ENCODE measurements around the gene GRM7.
"Not testable (repeated sequence)": the region's sequence is repeated elsewhere in the genome, so short reads cannot be mapped to it uniquely, and the experiment has no call there.

The GRM7 gene

GRCh38 chr3:6915898-6916297 is 55.0 kb downstream of the GRM7 start:
- Histone ChIP-seq H3K36me3 (ENCODE audit: control insufficient read depth in 4 of 4, insufficient read depth in 4 of 4, low read length in 3 of 4) (no peaks in the 10 kb centered on the region), H3K27ac (ENCODE audit: insufficient read depth in 1 of 2, low read depth in 1 of 2, low read length in 2 of 2, poor library complexity in 1 of 2, severe bottlenecking in 2 of 2) (no peak overlapping the region), H3K4me1 (ENCODE audit: control extremely low read depth in 1 of 4, control insufficient read depth in 4 of 4, insufficient read depth in 4 of 4, low read length in 3 of 4) (no peaks in the 10 kb centered on the region), H3K4me3 (ENCODE audit: control insufficient read depth in 1 of 7, extremely low read depth in 1 of 7, insufficient read depth in 4 of 7, low read depth in 2 of 7, low read length in 6 of 7) (no peak overlapping the region), H3K27me3 (replicated peaks in 2 of 5; ENCODE audit: control insufficient read depth in 4 of 5, insufficient read depth in 5 of 5, low read length in 4 of 5) (no peaks in the 10 kb centered on the region), H3K9me3 (ENCODE audit: control extremely low read depth in 1 of 5, control insufficient read depth in 4 of 5, insufficient read depth in 2 of 5, low read depth in 1 of 5, low read length in 4 of 5) (no peaks in the 10 kb centered on the region)
- no CpG with 5 or more reads among the region's 1 CpG for WGBS (ENCODE audit: insufficient coverage)
- ChIA-PET POLR2A (no interaction called here), CTCF (no interaction called here)
- DNase-seq: no peak

GRCh38 chr3:6921066-6921465 is 60.2 kb downstream of the GRM7 start:
- DNase-seq: no peak
- no peak overlapping the region for H3K4me3 ChIP-seq (ENCODE audit: control insufficient read depth in 1 of 7, extremely low read depth in 1 of 7, insufficient read depth in 4 of 7, low read depth in 2 of 7, low read length in 6 of 7)
- POLR2A ChIA-PET: no interaction called here
- no peak overlapping the region for H3K27ac ChIP-seq (ENCODE audit: insufficient read depth in 1 of 2, low read depth in 1 of 2, low read length in 2 of 2, poor library complexity in 1 of 2, severe bottlenecking in 2 of 2)
- no peaks in the 10 kb centered on the region for H3K9me3 ChIP-seq (ENCODE audit: control extremely low read depth in 1 of 5, control insufficient read depth in 4 of 5, insufficient read depth in 2 of 5, low read depth in 1 of 5, low read length in 4 of 5)
- H3K4me1 ChIP-seq (ENCODE audit: control extremely low read depth in 1 of 4, control insufficient read depth in 4 of 4, insufficient read depth in 4 of 4, low read length in 3 of 4): no peaks in the 10 kb centered on the region
- CTCF ChIA-PET: interaction anchor here (0.5 kb wide), 1 partner anchor 98 kb away, joined by 3 read pairs; no protein-coding TSS in a partner anchor
- H3K36me3 ChIP-seq (ENCODE audit: control insufficient read depth in 4 of 4, insufficient read depth in 4 of 4, low read length in 3 of 4): no peaks in the 10 kb centered on the region
- no peaks in the 10 kb centered on the region for H3K27me3 ChIP-seq (replicated peaks in 2 of 5; ENCODE audit: control insufficient read depth in 4 of 5, insufficient read depth in 5 of 5, low read length in 4 of 5)
- 97% methylated on average over 8 of the region's 8 CpGs for WGBS (ENCODE audit: insufficient coverage)

GRCh38 chr3:6921876-6922275 is 61.0 kb downstream of the GRM7 start:
- H3K36me3 ChIP-seq (ENCODE audit: control insufficient read depth in 4 of 4, insufficient read depth in 4 of 4, low read length in 3 of 4): no peaks in the 10 kb centered on the region
- no peaks in the 10 kb centered on the region for H3K27me3 ChIP-seq (replicated peaks in 2 of 5; ENCODE audit: control insufficient read depth in 4 of 5, insufficient read depth in 5 of 5, low read length in 4 of 5)
- DNase-seq: no peak
- ChIA-PET CTCF (no interaction called here), POLR2A (no interaction called here)
- no peak overlapping the region for H3K27ac ChIP-seq (ENCODE audit: insufficient read depth in 1 of 2, low read depth in 1 of 2, low read length in 2 of 2, poor library complexity in 1 of 2, severe bottlenecking in 2 of 2)
- H3K4me1 ChIP-seq (ENCODE audit: control extremely low read depth in 1 of 4, control insufficient read depth in 4 of 4, insufficient read depth in 4 of 4, low read length in 3 of 4): no peaks in the 10 kb centered on the region
- no peak overlapping the region for H3K4me3 ChIP-seq (ENCODE audit: control insufficient read depth in 1 of 7, extremely low read depth in 1 of 7, insufficient read depth in 4 of 7, low read depth in 2 of 7, low read length in 6 of 7)
- no peaks in the 10 kb centered on the region for H3K9me3 ChIP-seq (ENCODE audit: control extremely low read depth in 1 of 5, control insufficient read depth in 4 of 5, insufficient read depth in 2 of 5, low read depth in 1 of 5, low read length in 4 of 5)
- WGBS (ENCODE audit: insufficient coverage): 91% methylated on average over 8 of the region's 8 CpGs

- Histone ChIP-seq H3K27me3 (replicated peaks in 2 of 5; ENCODE audit: control insufficient read depth in 4 of 5, insufficient read depth in 5 of 5, low read length in 4 of 5) (no peaks in the 10 kb centered on the region), H3K9me3 (ENCODE audit: control extremely low read depth in 1 of 5, control insufficient read depth in 4 of 5, insufficient read depth in 2 of 5, low read depth in 1 of 5, low read length in 4 of 5) (no peaks in the 10 kb centered on the region), H3K4me1 (ENCODE audit: control extremely low read depth in 1 of 4, control insufficient read depth in 4 of 4, insufficient read depth in 4 of 4, low read length in 3 of 4) (no peaks in the 10 kb centered on the region), H3K36me3 (ENCODE audit: control insufficient read depth in 4 of 4, insufficient read depth in 4 of 4, low read length in 3 of 4) (no peaks in the 10 kb centered on the region), H3K27ac (ENCODE audit: insufficient read depth in 1 of 2, low read depth in 1 of 2, low read length in 2 of 2, poor library complexity in 1 of 2, severe bottlenecking in 2 of 2) (no peak overlapping the region), H3K4me3 (ENCODE audit: control insufficient read depth in 1 of 7, extremely low read depth in 1 of 7, insufficient read depth in 4 of 7, low read depth in 2 of 7, low read length in 6 of 7) (no peak overlapping the region)
- no peak for DNase-seq
- CTCF ChIA-PET: no interaction called here
- POLR2A ChIA-PET: no interaction called here
- 100% methylated on average over 1 of the region's 2 CpGs for WGBS (ENCODE audit: insufficient coverage)
Observed at GRCh38 chr3:6928064-6928463, 67.1 kb downstream of the GRM7 start.

GRCh38 chr3:6929918-6930317 is 69.0 kb downstream of the GRM7 start:
- no CpG with 5 or more reads among the region's 2 CpGs for WGBS (ENCODE audit: insufficient coverage)
- POLR2A ChIA-PET: no interaction called here
- H3K36me3 ChIP-seq (ENCODE audit: control insufficient read depth in 4 of 4, insufficient read depth in 4 of 4, low read length in 3 of 4): no peaks in the 10 kb centered on the region
- H3K9me3 ChIP-seq (ENCODE audit: control extremely low read depth in 1 of 5, control insufficient read depth in 4 of 5, insufficient read depth in 2 of 5, low read depth in 1 of 5, low read length in 4 of 5): no peaks in the 10 kb centered on the region
- H3K4me3 ChIP-seq (ENCODE audit: control insufficient read depth in 1 of 7, extremely low read depth in 1 of 7, insufficient read depth in 4 of 7, low read depth in 2 of 7, low read length in 6 of 7): no peak overlapping the region
- H3K4me1 ChIP-seq (ENCODE audit: control extremely low read depth in 1 of 4, control insufficient read depth in 4 of 4, insufficient read depth in 4 of 4, low read length in 3 of 4): no peaks in the 10 kb centered on the region
- no peaks in the 10 kb centered on the region for H3K27me3 ChIP-seq (replicated peaks in 2 of 5; ENCODE audit: control insufficient read depth in 4 of 5, insufficient read depth in 5 of 5, low read length in 4 of 5)
- H3K27ac ChIP-seq (ENCODE audit: insufficient read depth in 1 of 2, low read depth in 1 of 2, low read length in 2 of 2, poor library complexity in 1 of 2, severe bottlenecking in 2 of 2): no peak overlapping the region
- CTCF ChIA-PET: no interaction called here
- no peak for DNase-seq

- H3K9me3 ChIP-seq (ENCODE audit: control extremely low read depth in 1 of 5, control insufficient read depth in 4 of 5, insufficient read depth in 2 of 5, low read depth in 1 of 5, low read length in 4 of 5); H3K36me3 ChIP-seq (ENCODE audit: control insufficient read depth in 4 of 4, insufficient read depth in 4 of 4, low read length in 3 of 4); H3K4me3 ChIP-seq (ENCODE audit: control insufficient read depth in 1 of 7, extremely low read depth in 1 of 7, insufficient read depth in 4 of 7, low read depth in 2 of 7, low read length in 6 of 7); H3K27me3 ChIP-seq (replicated peaks in 2 of 5; ENCODE audit: control insufficient read depth in 4 of 5, insufficient read depth in 5 of 5, low read length in 4 of 5); H3K4me1 ChIP-seq (ENCODE audit: control extremely low read depth in 1 of 4, control insufficient read depth in 4 of 4, insufficient read depth in 4 of 4, low read length in 3 of 4); CTCF ChIA-PET; DNase-seq; POLR2A ChIA-PET; H3K27ac ChIP-seq (ENCODE audit: insufficient read depth in 1 of 2, low read depth in 1 of 2, low read length in 2 of 2, poor library complexity in 1 of 2, severe bottlenecking in 2 of 2): not testable (repeated sequence)
- WGBS (ENCODE audit: insufficient coverage): 100% methylated on average over 1 of the region's 2 CpGs
Observed at GRCh38 chr3:6935418-6935817, 74.5 kb downstream of the GRM7 start.

- H3K27me3 ChIP-seq (replicated peaks in 2 of 5; ENCODE audit: control insufficient read depth in 4 of 5, insufficient read depth in 5 of 5, low read length in 4 of 5): no peaks in the 10 kb centered on the region
- 100% methylated on average over 2 of the region's 2 CpGs for WGBS (ENCODE audit: insufficient coverage)
- H3K4me3 ChIP-seq (ENCODE audit: control insufficient read depth in 1 of 7, extremely low read depth in 1 of 7, insufficient read depth in 4 of 7, low read depth in 2 of 7, low read length in 6 of 7): no peak overlapping the region
- DNase-seq: no peak
- no peaks in the 10 kb centered on the region for H3K36me3 ChIP-seq (ENCODE audit: control insufficient read depth in 4 of 4, insufficient read depth in 4 of 4, low read length in 3 of 4)
- no peak overlapping the region for H3K27ac ChIP-seq (ENCODE audit: insufficient read depth in 1 of 2, low read depth in 1 of 2, low read length in 2 of 2, poor library complexity in 1 of 2, severe bottlenecking in 2 of 2)
- ChIA-PET POLR2A (no interaction called here), CTCF (no interaction called here)
- no peaks in the 10 kb centered on the region for H3K4me1 ChIP-seq (ENCODE audit: control extremely low read depth in 1 of 4, control insufficient read depth in 4 of 4, insufficient read depth in 4 of 4, low read length in 3 of 4)
- H3K9me3 ChIP-seq (ENCODE audit: control extremely low read depth in 1 of 5, control insufficient read depth in 4 of 5, insufficient read depth in 2 of 5, low read depth in 1 of 5, low read length in 4 of 5): no peaks in the 10 kb centered on the region
Observed at GRCh38 chr3:6935970-6936369, 75.1 kb downstream of the GRM7 start.

- H3K27ac ChIP-seq (ENCODE audit: insufficient read depth in 1 of 2, low read depth in 1 of 2, low read length in 2 of 2, poor library complexity in 1 of 2, severe bottlenecking in 2 of 2): no peak overlapping the region
- H3K9me3 ChIP-seq (ENCODE audit: control extremely low read depth in 1 of 5, control insufficient read depth in 4 of 5, insufficient read depth in 2 of 5, low read depth in 1 of 5, low read length in 4 of 5): no peaks in the 10 kb centered on the region
- no peaks in the 10 kb centered on the region for H3K36me3 ChIP-seq (ENCODE audit: control insufficient read depth in 4 of 4, insufficient read depth in 4 of 4, low read length in 3 of 4)
- no peaks in the 10 kb centered on the region for H3K4me1 ChIP-seq (ENCODE audit: control extremely low read depth in 1 of 4, control insufficient read depth in 4 of 4, insufficient read depth in 4 of 4, low read length in 3 of 4)
- H3K27me3 ChIP-seq (replicated peaks in 2 of 5; ENCODE audit: control insufficient read depth in 4 of 5, insufficient read depth in 5 of 5, low read length in 4 of 5): no peaks in the 10 kb centered on the region
- no peak overlapping the region for H3K4me3 ChIP-seq (ENCODE audit: control insufficient read depth in 1 of 7, extremely low read depth in 1 of 7, insufficient read depth in 4 of 7, low read depth in 2 of 7, low read length in 6 of 7)
- ChIA-PET POLR2A (no interaction called here), CTCF (interaction anchor here (1.2 kb wide), 1 partner anchor 8 kb away, joined by 4 read pairs; no protein-coding TSS in a partner anchor)
- peak in 2 of 3 donors; percentile 4 to 6 for DNase-seq
Observed at GRCh38 chr3:6962801-6963200, 101.9 kb downstream of the GRM7 start.
